ENCODE measurements around the gene AP5B1.

The AP5B1 gene

GRCh38 chr11:65798882-65799281 is 18.1 kb upstream of the AP5B1 start:
- DNase-seq = no peak

GRCh38 chr11:65797711-65798110 is 16.9 kb upstream of the AP5B1 start:
- no peak for DNase-seq

- DNase-seq = no peak
These were observed 16.2 kb upstream of the AP5B1 start for GRCh38 chr11:65796726-65797601.

GRCh38 chr11:65794570-65795510 is 14.1 kb upstream of the AP5B1 start:
- DNase-seq = no peak

GRCh38 chr11:65793625-65794400 is 13.0 kb upstream of the AP5B1 start:
- no peak for DNase-seq

GRCh38 chr11:65793144-65793581 is 12.4 kb upstream of the AP5B1 start:
- no peak for DNase-seq

- DNase-seq = no peak
These were observed 11.7 kb upstream of the AP5B1 start for GRCh38 chr11:65792456-65792855.

- no peak for DNase-seq
These were observed 11.0 kb upstream of the AP5B1 start for GRCh38 chr11:65791719-65792213.

GRCh38 chr11:65790902-65791650 is 10.3 kb upstream of the AP5B1 start:
- DNase-seq = no peak

- no peak for DNase-seq
These were observed 9.5 kb upstream of the AP5B1 start for GRCh38 chr11:65790104-65790901.

GRCh38 chr11:65789230-65790103 is 8.7 kb upstream of the AP5B1 start:
- DNase-seq = no peak

- DNase-seq = no peak
These were observed 8.0 kb upstream of the AP5B1 start for GRCh38 chr11:65788821-65789220.

- DNase-seq = no peak
These were observed 7.2 kb upstream of the AP5B1 start for GRCh38 chr11:65787649-65788622.

GRCh38 chr11:65786786-65787636 is 6.2 kb upstream of the AP5B1 start, which contains the start of gene OVOL1:
OVOL1 (plus strand) TSS chr11:65787063; CDS start chr11:65787374, 311 bp downstream.
- no peak for DNase-seq

- DNase-seq = peak; percentile 50
These were observed 5.4 kb upstream of the AP5B1 start for GRCh38 chr11:65786008-65786785.

GRCh38 chr11:65785319-65786007 is 4.7 kb upstream of the AP5B1 start:
- DNase-seq = no peak
